Measurements from ENCODE around the gene COX4I2. TPM values are rescaled to one million over a fixed set of nuclear protein-coding genes. Genes with fewer than 3 reads are reported as not detected.
"Not testable (repeated sequence)": the region's sequence is repeated elsewhere in the genome, so short reads cannot be mapped to it uniquely, and the experiment has no call there.

COX4I2 gene
- total RNA-seq, 1 experiment from 2014 or later, result not detected

- Histone ChIP-seq H3K4me1 (ENCODE audit: low read length) (no peaks in the 10 kb centered on the region), H3K9me2 (replicated peaks; ENCODE audit: insufficient read depth, low read length) (no peaks in the 10 kb centered on the region), H3K9ac (ENCODE audit: low read length) (no peak overlapping the region), H3K27ac (ENCODE audit: low read length) (no peak overlapping the region), H3K9me3 (ENCODE audit: low read length) (no peaks in the 10 kb centered on the region), H2AFZ (ENCODE audit: low read length) (no peak overlapping the region), H4K20me1 (ENCODE audit: insufficient read depth, low read depth, low read length) (no peaks in the 10 kb centered on the region), H3K4me2 (ENCODE audit: low read depth, low read length, poor library complexity, severe bottlenecking) (no peak overlapping the region), H3K4me3 (ENCODE audit: low read length) (no peak overlapping the region), H3K36me3 (ENCODE audit: insufficient read depth, low read length) (no peaks in the 10 kb centered on the region), H3K79me2 (ENCODE audit: low read length) (no peaks in the 10 kb centered on the region), H3K27me3 (ENCODE audit: low read length) (no peaks in the 10 kb centered on the region)
- no peak for DNase-seq
Measured at GRCh38 chr20:31620246-31620645, 17.5 kb upstream of the COX4I2 start.

- H3K27me3 ChIP-seq (ENCODE audit: low read length); H3K79me2 ChIP-seq (ENCODE audit: low read length); H3K9me3 ChIP-seq (ENCODE audit: low read length); H3K27ac ChIP-seq (ENCODE audit: low read length); DNase-seq; H3K9ac ChIP-seq (ENCODE audit: low read length); H3K9me2 ChIP-seq (replicated peaks; ENCODE audit: insufficient read depth, low read length); H3K4me2 ChIP-seq (ENCODE audit: low read depth, low read length, poor library complexity, severe bottlenecking); H2AFZ ChIP-seq (ENCODE audit: low read length); H3K36me3 ChIP-seq (ENCODE audit: insufficient read depth, low read length); H3K4me1 ChIP-seq (ENCODE audit: low read length); H3K4me3 ChIP-seq (ENCODE audit: low read length); H4K20me1 ChIP-seq (ENCODE audit: insufficient read depth, low read depth, low read length): not testable (repeated sequence)
Measured at GRCh38 chr20:31623123-31623505, 14.6 kb upstream of the COX4I2 start.

GRCh38 chr20:31626534-31626933, 11.2 kb upstream of the COX4I2 start:
- H3K27me3 ChIP-seq (ENCODE audit: low read length); H3K4me1 ChIP-seq (ENCODE audit: low read length); DNase-seq; H3K9ac ChIP-seq (ENCODE audit: low read length); H4K20me1 ChIP-seq (ENCODE audit: insufficient read depth, low read depth, low read length); H3K4me3 ChIP-seq (ENCODE audit: low read length); H3K9me3 ChIP-seq (ENCODE audit: low read length); H3K79me2 ChIP-seq (ENCODE audit: low read length); H2AFZ ChIP-seq (ENCODE audit: low read length); H3K4me2 ChIP-seq (ENCODE audit: low read depth, low read length, poor library complexity, severe bottlenecking); H3K9me2 ChIP-seq (replicated peaks; ENCODE audit: insufficient read depth, low read length); H3K27ac ChIP-seq (ENCODE audit: low read length); H3K36me3 ChIP-seq (ENCODE audit: insufficient read depth, low read length): not testable (repeated sequence)

GRCh38 chr20:31628057-31628456, 9.7 kb upstream of the COX4I2 start:
- not testable (repeated sequence) for H3K36me3 ChIP-seq (ENCODE audit: insufficient read depth, low read length); H3K9me3 ChIP-seq (ENCODE audit: low read length); H3K27me3 ChIP-seq (ENCODE audit: low read length); H2AFZ ChIP-seq (ENCODE audit: low read length); H4K20me1 ChIP-seq (ENCODE audit: insufficient read depth, low read depth, low read length); H3K9me2 ChIP-seq (replicated peaks; ENCODE audit: insufficient read depth, low read length); H3K4me2 ChIP-seq (ENCODE audit: low read depth, low read length, poor library complexity, severe bottlenecking); DNase-seq; H3K4me3 ChIP-seq (ENCODE audit: low read length); H3K27ac ChIP-seq (ENCODE audit: low read length); H3K4me1 ChIP-seq (ENCODE audit: low read length); H3K9ac ChIP-seq (ENCODE audit: low read length); H3K79me2 ChIP-seq (ENCODE audit: low read length)

GRCh38 chr20:31630187-31630790, 7.4 kb upstream of the COX4I2 start:
- no peak overlapping the region for H2AFZ ChIP-seq (ENCODE audit: low read length)
- H3K9me2 ChIP-seq (replicated peaks; ENCODE audit: insufficient read depth, low read length), result no peaks in the 10 kb centered on the region
- no peaks in the 10 kb centered on the region for H3K79me2 ChIP-seq (ENCODE audit: low read length)
- H3K36me3 ChIP-seq (ENCODE audit: insufficient read depth, low read length), result no peaks in the 10 kb centered on the region
- no peak overlapping the region for H3K4me3 ChIP-seq (ENCODE audit: low read length)
- H3K27me3 ChIP-seq (ENCODE audit: low read length), result no peaks in the 10 kb centered on the region
- H3K4me1 ChIP-seq (ENCODE audit: low read length), result no peaks in the 10 kb centered on the region
- DNase-seq, result no peak
- H4K20me1 ChIP-seq (ENCODE audit: insufficient read depth, low read depth, low read length), result no peaks in the 10 kb centered on the region
- H3K4me2 ChIP-seq (ENCODE audit: low read depth, low read length, poor library complexity, severe bottlenecking), result no peak overlapping the region
- H3K27ac ChIP-seq (ENCODE audit: low read length), result no peak overlapping the region
- no peaks in the 10 kb centered on the region for H3K9me3 ChIP-seq (ENCODE audit: low read length)
- no peak overlapping the region for H3K9ac ChIP-seq (ENCODE audit: low read length)

GRCh38 chr20:31632548-31633338, 5.0 kb upstream of the COX4I2 start:
- no peak overlapping the region for H3K9ac ChIP-seq (ENCODE audit: low read length)
- H3K4me2 ChIP-seq (ENCODE audit: low read depth, low read length, poor library complexity, severe bottlenecking), result no peak overlapping the region
- DNase-seq, result no peak
- no peaks in the 10 kb centered on the region for H4K20me1 ChIP-seq (ENCODE audit: insufficient read depth, low read depth, low read length)
- no peaks in the 10 kb centered on the region for H3K79me2 ChIP-seq (ENCODE audit: low read length)
- H3K9me2 ChIP-seq (replicated peaks; ENCODE audit: insufficient read depth, low read length), result no peaks in the 10 kb centered on the region
- H3K27ac ChIP-seq (ENCODE audit: low read length), result no peak overlapping the region
- H3K4me3 ChIP-seq (ENCODE audit: low read length), result no peak overlapping the region
- H3K27me3 ChIP-seq (ENCODE audit: low read length), result no peaks in the 10 kb centered on the region
- no peaks in the 10 kb centered on the region for H3K4me1 ChIP-seq (ENCODE audit: low read length)
- no peaks in the 10 kb centered on the region for H3K36me3 ChIP-seq (ENCODE audit: insufficient read depth, low read length)
- no peaks in the 10 kb centered on the region for H3K9me3 ChIP-seq (ENCODE audit: low read length)
- H2AFZ ChIP-seq (ENCODE audit: low read length), result no peak overlapping the region

- no peaks in the 10 kb centered on the region for H4K20me1 ChIP-seq (ENCODE audit: insufficient read depth, low read depth, low read length)
- no peaks in the 10 kb centered on the region for H3K4me1 ChIP-seq (ENCODE audit: low read length)
- no peaks in the 10 kb centered on the region for H3K27me3 ChIP-seq (ENCODE audit: low read length)
- no peak overlapping the region for H3K9ac ChIP-seq (ENCODE audit: low read length)
- H3K79me2 ChIP-seq (ENCODE audit: low read length), result no peaks in the 10 kb centered on the region
- no peaks in the 10 kb centered on the region for H3K36me3 ChIP-seq (ENCODE audit: insufficient read depth, low read length)
- H3K9me3 ChIP-seq (ENCODE audit: low read length), result no peaks in the 10 kb centered on the region
- H3K4me2 ChIP-seq (ENCODE audit: low read depth, low read length, poor library complexity, severe bottlenecking), result no peak overlapping the region
- no peak for DNase-seq
- H3K9me2 ChIP-seq (replicated peaks; ENCODE audit: insufficient read depth, low read length), result no peaks in the 10 kb centered on the region
- H2AFZ ChIP-seq (ENCODE audit: low read length), result no peak overlapping the region
- H3K27ac ChIP-seq (ENCODE audit: low read length), result no peak overlapping the region
- no peak overlapping the region for H3K4me3 ChIP-seq (ENCODE audit: low read length)
Measured at GRCh38 chr20:31633339-31633914, 4.3 kb upstream of the COX4I2 start.

- H3K4me2 ChIP-seq (ENCODE audit: low read depth, low read length, poor library complexity, severe bottlenecking), result no peak overlapping the region
- no peaks in the 10 kb centered on the region for H3K79me2 ChIP-seq (ENCODE audit: low read length)
- no peaks in the 10 kb centered on the region for H4K20me1 ChIP-seq (ENCODE audit: insufficient read depth, low read depth, low read length)
- DNase-seq, result no peak
- no peaks in the 10 kb centered on the region for H3K4me1 ChIP-seq (ENCODE audit: low read length)
- no peak overlapping the region for H3K4me3 ChIP-seq (ENCODE audit: low read length)
- H3K9me3 ChIP-seq (ENCODE audit: low read length), result no peaks in the 10 kb centered on the region
- H2AFZ ChIP-seq (ENCODE audit: low read length), result no peak overlapping the region
- H3K36me3 ChIP-seq (ENCODE audit: insufficient read depth, low read length), result no peaks in the 10 kb centered on the region
- H3K27me3 ChIP-seq (ENCODE audit: low read length), result no peaks in the 10 kb centered on the region
- H3K27ac ChIP-seq (ENCODE audit: low read length), result no peak overlapping the region
- no peaks in the 10 kb centered on the region for H3K9me2 ChIP-seq (replicated peaks; ENCODE audit: insufficient read depth, low read length)
- no peak overlapping the region for H3K9ac ChIP-seq (ENCODE audit: low read length)
Measured at GRCh38 chr20:31638317-31638716, 605 bp downstream of the COX4I2 start.

Measured in Karpas-422 (cell line).